ENCODE results near the gene KLF7.

DNA sequence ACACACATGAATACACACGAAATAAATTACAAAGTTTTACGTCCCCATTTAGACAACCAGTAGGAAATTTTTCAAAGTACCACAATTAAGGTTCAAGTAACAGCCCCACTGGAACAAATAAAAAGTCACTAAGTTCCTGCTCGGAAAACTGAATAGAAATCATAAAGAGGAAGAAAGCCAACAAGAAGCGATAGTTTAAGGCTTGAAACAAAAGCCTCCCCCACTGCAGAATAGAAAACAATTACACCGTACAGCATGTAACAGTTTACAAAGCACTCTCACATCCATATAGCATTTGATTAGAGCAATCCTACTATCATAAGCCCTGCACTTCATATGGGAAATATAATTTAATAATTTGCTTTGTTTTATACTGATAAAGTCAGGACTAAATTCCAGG is 15.5 kb downstream of the KLF7 start:
- TF ChIP-seq, protein P1, sequence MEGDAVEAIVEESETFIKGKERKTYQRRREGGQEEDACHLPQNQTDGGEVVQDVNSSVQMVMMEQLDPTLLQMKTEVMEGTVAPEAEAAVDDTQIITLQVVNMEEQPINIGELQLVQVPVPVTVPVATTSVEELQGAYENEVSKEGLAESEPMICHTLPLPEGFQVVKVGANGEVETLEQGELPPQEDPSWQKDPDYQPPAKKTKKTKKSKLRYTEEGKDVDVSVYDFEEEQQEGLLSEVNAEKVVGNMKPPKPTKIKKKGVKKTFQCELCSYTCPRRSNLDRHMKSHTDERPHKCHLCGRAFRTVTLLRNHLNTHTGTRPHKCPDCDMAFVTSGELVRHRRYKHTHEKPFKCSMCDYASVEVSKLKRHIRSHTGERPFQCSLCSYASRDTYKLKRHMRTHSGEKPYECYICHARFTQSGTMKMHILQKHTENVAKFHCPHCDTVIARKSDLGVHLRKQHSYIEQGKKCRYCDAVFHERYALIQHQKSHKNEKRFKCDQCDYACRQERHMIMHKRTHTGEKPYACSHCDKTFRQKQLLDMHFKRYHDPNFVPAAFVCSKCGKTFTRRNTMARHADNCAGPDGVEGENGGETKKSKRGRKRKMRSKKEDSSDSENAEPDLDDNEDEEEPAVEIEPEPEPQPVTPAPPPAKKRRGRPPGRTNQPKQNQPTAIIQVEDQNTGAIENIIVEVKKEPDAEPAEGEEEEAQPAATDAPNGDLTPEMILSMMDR (conservative IDR thresholded peaks at IDR 0.05; ENCODE audit: low read depth, low read length) = no peak
- TF ChIP-seq EZH2 (IDR thresholded peaks at IDR 0.05; ENCODE audit: low read length, unreplicated experiment) = no peak

All from PC-3 (cell line).